Measurements from ENCODE around the gene PLA2G6. TPM values are rescaled to one million over a fixed set of nuclear protein-coding genes. Genes with fewer than 3 reads are reported as not detected.

Gene PLA2G6
- total RNA-seq, 1 experiment from 2014 or later, result 24.1 TPM

- no peak overlapping the region for H4K8ac ChIP-seq (replicated peaks; ENCODE audit: insufficient read length, low read depth, low read length)
- H2BK15ac ChIP-seq (ENCODE audit: low read depth, low read length), result no peak overlapping the region
- no peak overlapping the region for H3K4me2 ChIP-seq (ENCODE audit: insufficient read depth, insufficient read length, low read length)
- TF ChIP-seq CTCF (conservative IDR thresholded peaks at IDR 0.05), result no peak
- no peaks in the 10 kb centered on the region; the same call in 1 of the 2 replicates for H3K4me1 ChIP-seq (ENCODE audit: insufficient read depth, low read length)
- no peak overlapping the region for H2AK5ac ChIP-seq (ENCODE audit: insufficient read length, low read length)
- H2BK120ac ChIP-seq (ENCODE audit: low read depth, low read length, poor library complexity, severe bottlenecking), result no peak overlapping the region
- Mint-ChIP-seq H3K27me3 (ENCODE audit: low read depth) (peaks cover 30% of the 10 kb centered on the region), H3K36me3 (ENCODE audit: insufficient read depth in 1 of 3, low read depth in 3 of 3) (no peaks in the 10 kb centered on the region; a peak in 2 of 7 replicates), H3K27ac (no peak overlapping the region; a peak in 1 of 7 replicates), H3K9me3 (no peaks in the 10 kb centered on the region), H3K4me3 (no peak overlapping the region), H3K4me1 (peaks cover 11 to 15% of the 10 kb centered on the region in 2 experiments)
- H2BK5ac ChIP-seq (ENCODE audit: insufficient read length, low read length), result no peak overlapping the region
- no CpG with 5 or more reads among the region's 6 CpGs for WGBS (ENCODE audit: extremely low coverage, insufficient read length, low lambda C conversion rate)
- H3K18ac ChIP-seq (ENCODE audit: insufficient read length, low read depth, low read length), result no peak overlapping the region
- no peak overlapping the region for H4K5ac ChIP-seq (ENCODE audit: insufficient read length, low read depth, low read length)
- H3K27me3 ChIP-seq (ENCODE audit: insufficient read depth, low read length), result no peaks in the 10 kb centered on the region; the same call in 1 of the 2 replicates
- no peak overlapping the region for H3K27ac ChIP-seq (ENCODE audit: insufficient read length, low read depth, low read length)
- no peak overlapping the region for H2AFZ ChIP-seq (ENCODE audit: low read length)
- no peak overlapping the region for H3K4ac ChIP-seq (ENCODE audit: low read depth, low read length)
- H3K9me3 ChIP-seq (ENCODE audit: control insufficient read depth, low read depth, low read length), result no peaks in the 10 kb centered on the region
- H3K79me2 ChIP-seq (ENCODE audit: insufficient read depth, low read length), result no peaks in the 10 kb centered on the region; the same call in 1 of the 2 replicates
- H3K56ac ChIP-seq (ENCODE audit: insufficient read length, low read depth, low read length), result no peak overlapping the region
- H3K9ac ChIP-seq (ENCODE audit: extremely low read depth, insufficient read length, low read length), result no peak overlapping the region
- no peak overlapping the region for H2BK12ac ChIP-seq (ENCODE audit: insufficient read length, low read depth, low read length)
- H4K20me1 ChIP-seq (ENCODE audit: control insufficient read depth, insufficient read depth, insufficient read length), result no peaks in the 10 kb centered on the region
- no peak overlapping the region for H3K14ac ChIP-seq (ENCODE audit: insufficient read depth, low read length)
- H4K91ac ChIP-seq (ENCODE audit: insufficient read length, low read depth, low read length), result no peak overlapping the region
- H3T11ph ChIP-seq (ENCODE audit: low read length), result no peak overlapping the region
- H3K23me2 ChIP-seq (ENCODE audit: insufficient read length, low read depth, low read length, poor library complexity, severe bottlenecking), result no peaks in the 10 kb centered on the region
- H3K23ac ChIP-seq (ENCODE audit: insufficient read length, low read depth, low read length), result no peak overlapping the region
- H2BK20ac ChIP-seq (ENCODE audit: low read depth, low read length, poor library complexity, severe bottlenecking), result no peak overlapping the region
- DNase-seq, result no peak
- H3K79me1 ChIP-seq (ENCODE audit: insufficient read depth, low read depth, low read length, poor library complexity, severe bottlenecking), result no peaks in the 10 kb centered on the region
These were observed 26.9 kb upstream of the PLA2G6 start for GRCh38 chr22:38208551-38208968.

Data from H9 (cell line).